Measurements from ENCODE around the gene TEF. TPM values are rescaled to one million over a fixed set of nuclear protein-coding genes. Genes with fewer than 3 reads are reported as not detected.
A peak's percentile ranks its signal among the peaks of the same experiment; 100 is the strongest.

Gene TEF
- total RNA-seq, 4 donors from 2014 or later = 22.9 to 47.9 (median 34.0) TPM

DNA sequence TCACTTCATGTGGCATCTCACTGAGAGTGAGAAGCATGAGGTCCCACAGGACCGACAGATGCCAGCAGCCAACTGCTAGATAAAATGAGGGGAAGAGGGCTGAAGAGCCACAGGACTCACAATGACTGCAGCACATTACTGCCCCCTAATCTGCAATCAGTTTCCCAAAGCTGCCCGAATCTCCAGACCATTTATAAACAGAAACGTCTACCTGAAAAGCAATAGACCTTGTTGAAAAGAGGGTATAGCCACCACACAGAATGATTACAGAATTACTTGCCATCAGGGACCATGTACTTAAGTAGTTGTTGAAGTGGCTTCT, 12.4 kb upstream of the TEF start:
- intact Hi-C loops (cut with DNase I; ENCODE audit: low total_unique reads) = no loop called here
- TF ChIP-seq, protein P1, sequence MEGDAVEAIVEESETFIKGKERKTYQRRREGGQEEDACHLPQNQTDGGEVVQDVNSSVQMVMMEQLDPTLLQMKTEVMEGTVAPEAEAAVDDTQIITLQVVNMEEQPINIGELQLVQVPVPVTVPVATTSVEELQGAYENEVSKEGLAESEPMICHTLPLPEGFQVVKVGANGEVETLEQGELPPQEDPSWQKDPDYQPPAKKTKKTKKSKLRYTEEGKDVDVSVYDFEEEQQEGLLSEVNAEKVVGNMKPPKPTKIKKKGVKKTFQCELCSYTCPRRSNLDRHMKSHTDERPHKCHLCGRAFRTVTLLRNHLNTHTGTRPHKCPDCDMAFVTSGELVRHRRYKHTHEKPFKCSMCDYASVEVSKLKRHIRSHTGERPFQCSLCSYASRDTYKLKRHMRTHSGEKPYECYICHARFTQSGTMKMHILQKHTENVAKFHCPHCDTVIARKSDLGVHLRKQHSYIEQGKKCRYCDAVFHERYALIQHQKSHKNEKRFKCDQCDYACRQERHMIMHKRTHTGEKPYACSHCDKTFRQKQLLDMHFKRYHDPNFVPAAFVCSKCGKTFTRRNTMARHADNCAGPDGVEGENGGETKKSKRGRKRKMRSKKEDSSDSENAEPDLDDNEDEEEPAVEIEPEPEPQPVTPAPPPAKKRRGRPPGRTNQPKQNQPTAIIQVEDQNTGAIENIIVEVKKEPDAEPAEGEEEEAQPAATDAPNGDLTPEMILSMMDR (IDR thresholded peaks at IDR 0.05) = no peak
- no peak for TF ChIP-seq EP300 (IDR thresholded peaks at IDR 0.05; ENCODE audit: low read depth)
- TF ChIP-seq POLR2AphosphoS5 (IDR thresholded peaks at IDR 0.05) = no peak
- TF ChIP-seq POLR2A (IDR thresholded peaks at IDR 0.05) = no peak
- in situ Hi-C loops (cut with MboI; ENCODE audit: low pct_ligation_motif_present in 1 of 4, low pct_unique_long_range_greater_than_20kb in 1 of 4, low sequenced_read_pairs in 3 of 4) = no loop called here
- no peaks in the 10 kb centered on the region for H3K36me3 ChIP-seq
- H3K27ac ChIP-seq = peak overlapping the region; percentile 63 to 83 (median 72)
- peaks cover 6 to 34% (median 17%) of the 10 kb centered on the region in 4 donors for H3K4me1 ChIP-seq
- H3K4me3 ChIP-seq = no peak overlapping the region
- no peaks in the 10 kb centered on the region for H3K9me3 ChIP-seq
- WGBS, 2 donors (ENCODE audit: low coverage in 1 of 2) = 55 to 60% methylated on average over 1 to 3 of the region's 3 CpGs
- DNase-seq = no peak
- H3K27me3 ChIP-seq = no peaks in the 10 kb centered on the region

DNA sequence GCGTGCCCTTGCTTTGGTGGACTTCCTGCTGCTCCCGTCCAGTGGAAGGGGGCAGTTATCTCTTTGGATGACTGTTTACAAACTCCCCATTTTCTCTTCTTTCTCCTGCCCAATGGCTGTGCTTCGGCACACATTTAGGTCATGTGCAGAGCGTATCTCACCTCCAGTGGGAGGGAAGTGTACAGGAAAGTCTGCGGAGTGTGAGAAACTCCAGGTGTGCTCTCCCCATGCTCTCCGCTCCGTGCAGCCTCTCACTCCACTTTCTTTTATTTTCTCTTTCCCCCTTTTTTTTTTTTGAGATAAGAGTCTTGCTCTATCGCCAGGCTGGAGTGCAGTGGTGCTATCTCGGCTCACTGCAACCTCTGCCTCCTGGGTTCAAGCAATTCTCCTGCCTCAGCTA, 11.9 kb upstream of the TEF start:
- WGBS, 2 donors (ENCODE audit: low coverage in 1 of 2) = 82 to 100% methylated on average over 2 to 9 of the region's 9 CpGs
- no peak for DNase-seq
- no peak overlapping the region for H3K4me3 ChIP-seq
- H3K4me1 ChIP-seq = peaks cover 6 to 34% (median 17%) of the 10 kb centered on the region in 4 donors
- no peaks in the 10 kb centered on the region for H3K36me3 ChIP-seq
- no peak overlapping the region for H3K27ac ChIP-seq
- intact Hi-C loops (cut with DNase I; ENCODE audit: low total_unique reads) (no loop called here), in situ Hi-C loops (cut with MboI; ENCODE audit: low pct_ligation_motif_present in 1 of 4, low pct_unique_long_range_greater_than_20kb in 1 of 4, low sequenced_read_pairs in 3 of 4) (no loop called here)
- H3K27me3 ChIP-seq = no peaks in the 10 kb centered on the region
- H3K9me3 ChIP-seq = no peaks in the 10 kb centered on the region
- TF ChIP-seq, protein P1 (IDR thresholded peaks at IDR 0.05) = no peak
- no peak for TF ChIP-seq POLR2AphosphoS5 (IDR thresholded peaks at IDR 0.05)
- TF ChIP-seq EP300 (IDR thresholded peaks at IDR 0.05; ENCODE audit: low read depth) = no peak

DNA sequence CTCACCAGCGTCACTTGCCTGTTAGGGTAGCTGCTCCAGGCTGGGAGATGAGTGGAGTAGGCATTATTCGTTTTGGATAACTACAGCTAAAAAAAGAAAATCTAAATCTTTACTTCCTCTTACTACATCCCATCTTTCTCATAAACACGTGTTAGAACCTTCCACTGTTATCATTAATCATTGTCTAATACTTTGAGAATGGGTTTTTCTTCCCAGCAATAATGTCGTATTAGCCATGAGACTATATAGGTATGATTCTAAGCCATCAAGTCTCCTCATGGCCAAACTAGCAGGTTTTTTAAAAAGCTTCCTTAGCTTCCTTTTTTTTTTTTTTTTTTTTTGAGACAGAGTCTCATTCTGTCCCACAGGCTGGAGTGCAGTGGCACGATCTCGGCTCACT, 3.9 kb upstream of the TEF start:
- DNase-seq = no peak
- 47 to 60% methylated on average over 4 to 6 of the region's 6 CpGs for WGBS, 2 donors (ENCODE audit: low coverage in 1 of 2)
- H3K27me3 ChIP-seq = no peaks in the 10 kb centered on the region
- peaks cover 2 to 20% (median 15%) of the 10 kb centered on the region in 4 donors for H3K4me1 ChIP-seq
- no peaks in the 10 kb centered on the region for H3K9me3 ChIP-seq
- TF ChIP-seq, protein P1 (IDR thresholded peaks at IDR 0.05) = no peak
- TF ChIP-seq EP300 (IDR thresholded peaks at IDR 0.05; ENCODE audit: low read depth) = no peak
- no peak for TF ChIP-seq POLR2AphosphoS5 (IDR thresholded peaks at IDR 0.05)
- no peak for TF ChIP-seq POLR2A (IDR thresholded peaks at IDR 0.05)
- intact Hi-C loops (cut with DNase I; ENCODE audit: low total_unique reads) = no loop called here
- peak overlapping the region in 1 of 4 donors; percentile 31 for H3K27ac ChIP-seq
- in situ Hi-C loops (cut with MboI; ENCODE audit: low pct_ligation_motif_present in 1 of 4, low pct_unique_long_range_greater_than_20kb in 1 of 4, low sequenced_read_pairs in 3 of 4) = no loop called here
- no peak overlapping the region for H3K4me3 ChIP-seq
- H3K36me3 ChIP-seq = no peaks in the 10 kb centered on the region

DNA sequence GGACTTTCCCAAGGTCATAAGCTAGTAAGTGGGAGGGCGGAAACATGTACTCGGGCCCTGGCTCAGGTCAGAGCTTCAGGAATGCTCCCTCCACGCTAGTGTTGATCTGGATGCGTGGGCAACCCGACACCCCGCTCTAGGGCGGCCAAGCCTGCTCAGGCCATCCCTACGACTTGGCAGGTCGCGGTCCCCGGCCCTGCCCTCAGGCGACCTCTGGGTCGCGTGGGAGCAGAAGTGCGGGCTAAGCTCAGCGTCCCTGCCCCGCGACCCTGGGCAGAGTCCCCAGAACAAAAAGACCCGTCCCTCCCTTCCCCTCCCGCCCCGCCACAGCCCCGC, 781 bp upstream of the TEF start:
- 1% methylated on average over 14 of the region's 22 CpGs; no CpG with 5 or more reads in 1 of the 2 donors for WGBS, 2 donors (ENCODE audit: low coverage in 1 of 2)
- peak overlapping the region; percentile 95 to 98 (median 97) for H3K27ac ChIP-seq
- peak overlapping the region; percentile 41 to 97 (median 75) for H3K4me3 ChIP-seq

More for the DNA sequence above, 781 bp upstream of the TEF start:
- in situ Hi-C loops (cut with MboI; ENCODE audit: low pct_ligation_motif_present in 1 of 4, low pct_unique_long_range_greater_than_20kb in 1 of 4, low sequenced_read_pairs in 3 of 4) (no loop called here), intact Hi-C loops (cut with DNase I; ENCODE audit: low total_unique reads) (no loop called here)
- Histone ChIP-seq H3K4me1 (peaks cover 3 to 37% (median 32%) of the 10 kb centered on the region in 4 donors), H3K27me3 (no peaks in the 10 kb centered on the region), H3K36me3 (no peaks in the 10 kb centered on the region), H3K9me3 (no peaks in the 10 kb centered on the region)
- DNase-seq = peak; percentile 74
- TF ChIP-seq POLR2A (IDR thresholded peaks at IDR 0.05) = peak; percentile 79
- TF ChIP-seq, protein P1 (IDR thresholded peaks at IDR 0.05) = no peak
- peak; percentile 10 for TF ChIP-seq EP300 (IDR thresholded peaks at IDR 0.05; ENCODE audit: low read depth)
- TF ChIP-seq POLR2AphosphoS5 (IDR thresholded peaks at IDR 0.05) = peak; percentile 80 to 89 (median 87)
